ENCODE measurements around the gene SOX6.

Gene SOX6

DNA sequence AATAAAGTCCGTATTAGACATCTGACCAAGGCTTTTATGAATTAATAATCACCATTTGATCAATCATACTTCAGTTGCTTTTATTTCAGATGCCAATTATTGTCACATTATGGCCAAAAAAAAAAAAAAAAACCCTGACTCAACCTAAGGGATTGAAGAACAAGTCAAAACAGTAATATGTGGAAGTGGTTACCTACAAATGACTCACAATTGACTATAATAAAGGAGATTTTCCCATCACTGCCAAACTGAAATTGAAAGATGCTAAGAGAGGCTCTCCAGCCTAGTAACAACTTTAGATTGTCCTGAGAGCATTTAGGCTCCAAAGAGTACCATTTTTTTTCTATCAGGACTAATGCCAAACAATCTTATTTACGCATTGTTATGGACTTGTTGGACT, 35.2 kb downstream of the SOX6 start:
- no peak for DNase-seq (ENCODE audit: low read depth in 1 of 2, low spot score in 1 of 2)

DNA sequence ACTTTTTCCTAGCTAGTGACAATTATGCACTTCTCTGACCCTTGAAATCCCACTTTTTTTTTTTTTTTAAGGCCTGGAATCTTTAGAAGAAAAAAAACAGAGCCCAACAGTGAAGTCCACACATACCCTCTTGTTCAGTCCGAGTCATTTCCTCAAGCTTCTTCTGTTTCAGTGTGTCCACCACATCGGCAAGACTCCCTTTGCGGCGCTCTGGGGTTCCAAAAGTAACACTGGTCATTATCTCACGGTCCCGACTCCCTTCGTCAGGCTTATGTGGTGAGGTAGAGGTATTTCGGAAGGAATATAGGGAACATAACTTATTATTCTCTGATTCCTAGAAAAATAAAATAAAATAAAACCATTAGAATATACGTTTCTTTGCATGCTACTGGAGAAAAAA, 38.0 kb downstream of the SOX6 start:
- DNase-seq (ENCODE audit: low read depth in 1 of 2, low spot score in 1 of 2), result no peak

DNA sequence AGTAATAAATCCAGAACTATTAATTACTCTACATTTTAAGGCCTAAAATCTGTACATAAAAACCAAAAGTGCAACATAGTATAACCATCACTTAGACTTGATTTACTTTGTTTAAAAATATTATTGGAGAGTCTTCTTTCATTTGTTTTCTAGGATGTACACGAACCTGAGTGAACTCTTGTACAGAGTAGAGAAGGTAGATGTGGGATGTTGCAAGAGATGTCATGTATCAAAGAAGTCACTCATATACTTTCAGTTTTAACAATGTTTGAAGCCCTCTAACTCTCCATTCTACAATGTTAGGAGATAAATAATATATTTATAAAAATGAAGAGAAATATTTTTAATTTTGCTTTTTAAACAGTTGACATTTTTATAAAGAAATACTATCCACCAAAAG, 38.6 kb downstream of the SOX6 start:
- DNase-seq (ENCODE audit: low read depth in 1 of 2, low spot score in 1 of 2), result no peak

DNA sequence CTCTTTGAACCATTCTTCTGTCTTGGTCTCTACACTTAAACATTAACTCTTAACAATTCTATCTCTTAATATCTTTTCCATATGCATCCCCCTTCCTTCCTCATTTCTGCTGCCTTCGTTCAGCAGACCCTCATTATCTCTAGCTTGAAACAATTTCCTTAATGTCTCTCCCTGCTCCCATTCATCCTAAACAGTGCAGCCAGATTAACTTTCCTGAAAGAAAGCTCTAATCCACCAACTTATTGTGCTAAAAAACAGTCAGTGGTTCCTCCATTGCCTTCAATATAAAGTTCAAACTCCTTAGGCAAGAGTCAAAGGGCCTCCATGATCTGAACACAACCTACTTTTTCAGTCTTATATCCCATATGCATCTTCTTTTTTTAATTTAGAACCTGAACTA, 42.5 kb downstream of the SOX6 start:
- DNase-seq (ENCODE audit: low read depth in 1 of 2, low spot score in 1 of 2), result no peak

DNA sequence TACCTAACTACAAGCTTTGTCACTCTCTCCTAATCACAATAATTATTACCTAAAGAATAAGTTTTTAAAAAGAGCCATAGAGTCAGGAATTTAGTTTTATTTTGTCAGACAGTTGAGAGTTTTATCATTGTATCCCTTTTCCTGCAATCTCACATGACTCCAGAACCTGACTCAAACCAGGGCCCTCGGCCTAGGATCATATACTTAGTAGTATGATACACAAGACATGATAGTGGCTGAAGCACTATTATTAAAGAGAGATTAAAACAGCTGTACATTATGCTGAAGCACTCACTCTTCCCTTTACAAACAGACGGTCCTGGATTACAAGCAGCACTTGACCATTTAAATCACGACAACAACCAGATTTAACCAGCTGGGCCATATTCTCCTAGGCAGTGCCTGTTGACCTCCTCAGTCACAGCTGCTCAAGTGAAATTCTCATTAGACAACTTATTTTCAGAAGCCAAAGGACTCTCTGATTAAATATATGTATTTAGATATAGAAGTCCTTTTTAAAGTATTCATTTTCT, 44.0 kb downstream of the SOX6 start:
- no peak for DNase-seq (ENCODE audit: low read depth in 1 of 2, low spot score in 1 of 2)

DNA sequence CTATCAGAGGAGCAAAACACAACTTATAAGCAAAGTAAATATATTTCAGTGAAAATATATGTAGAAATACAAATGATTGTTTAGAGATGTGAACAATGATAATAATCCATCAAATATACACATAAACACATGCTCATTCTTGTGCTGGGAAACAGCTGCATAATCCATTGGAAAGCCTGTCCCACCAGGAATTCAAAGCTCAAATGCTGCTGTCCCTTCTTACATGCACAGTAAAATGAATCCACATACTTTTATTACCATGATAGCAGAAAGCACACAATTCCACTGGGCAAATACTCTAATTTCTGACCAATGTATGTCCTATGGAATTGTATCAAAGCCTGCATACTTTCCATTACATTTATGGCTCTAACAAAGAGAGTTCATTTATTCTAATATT, 44.5 kb downstream of the SOX6 start:
- no peak for DNase-seq (ENCODE audit: low read depth in 1 of 2, low spot score in 1 of 2)

DNA sequence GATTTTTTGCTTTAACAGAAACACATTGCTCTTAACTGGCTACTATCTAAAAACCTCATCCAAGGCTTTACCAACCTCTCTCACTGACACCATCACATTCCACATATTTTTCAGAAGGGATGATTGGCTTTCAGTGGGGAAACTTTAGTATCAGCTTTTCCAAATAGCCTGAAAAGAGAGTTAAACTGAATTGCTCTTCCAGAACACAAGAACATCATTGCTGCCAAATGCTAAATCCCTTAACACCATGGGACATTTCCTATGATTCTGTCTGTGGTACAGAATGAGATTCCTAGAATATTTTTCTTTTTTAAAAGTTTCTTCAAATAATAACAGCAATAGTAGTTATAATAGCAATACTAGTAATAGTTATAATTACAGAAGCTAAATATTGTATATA, 45.4 kb downstream of the SOX6 start:
- DNase-seq (ENCODE audit: low read depth in 1 of 2, low spot score in 1 of 2), result no peak

- no peak for DNase-seq (ENCODE audit: low read depth in 1 of 2, low spot score in 1 of 2)
Measured at GRCh38 chr11:16309226-16309625, 47.1 kb downstream of the SOX6 start.

- DNase-seq (ENCODE audit: low read depth in 1 of 2, low spot score in 1 of 2), result no peak
Measured at GRCh38 chr11:16301462-16301861, 54.9 kb downstream of the SOX6 start.

- no peak for DNase-seq (ENCODE audit: low read depth in 1 of 2, low spot score in 1 of 2)
Measured at GRCh38 chr11:16299884-16300782, 56.2 kb downstream of the SOX6 start.

DNA sequence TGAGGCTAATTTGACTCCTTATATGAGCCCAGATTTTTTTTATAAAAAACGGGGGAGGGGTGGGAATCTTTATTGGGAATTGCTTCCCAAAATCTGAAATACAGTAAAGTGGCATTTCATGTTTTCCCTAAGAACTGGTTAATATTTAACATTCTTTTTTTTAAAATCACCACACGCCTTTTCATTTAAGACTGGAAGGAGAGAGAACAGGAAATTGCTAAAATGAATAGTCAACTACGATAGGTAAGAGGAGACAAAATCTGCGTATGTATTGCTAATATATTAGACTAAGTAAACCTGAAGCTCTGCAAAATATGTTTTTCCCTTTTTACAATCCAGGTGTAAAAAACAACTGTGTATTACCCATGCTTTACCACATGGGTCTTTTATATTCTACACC, 57.0 kb downstream of the SOX6 start:
- no peak for DNase-seq (ENCODE audit: low read depth in 1 of 2, low spot score in 1 of 2)

DNA sequence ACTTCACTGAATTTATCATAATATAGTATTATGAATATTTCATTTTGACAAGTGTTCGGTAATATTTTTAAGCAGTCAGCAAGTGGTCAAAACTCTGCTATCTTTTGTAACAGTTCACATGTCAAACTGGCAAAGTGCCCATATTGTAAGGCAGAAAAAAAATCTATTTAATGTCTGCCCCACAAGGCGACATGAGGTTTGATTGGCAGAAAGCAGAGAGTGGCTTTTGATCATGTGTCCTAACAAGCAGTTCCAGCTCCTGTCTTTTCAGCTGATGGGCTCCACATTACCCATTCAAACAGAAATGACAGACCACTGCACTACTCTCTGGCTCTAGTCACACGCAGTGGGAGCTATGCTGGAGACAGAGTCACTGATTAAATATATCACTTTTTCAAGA, 59.0 kb downstream of the SOX6 start:
- DNase-seq (ENCODE audit: low read depth in 1 of 2, low spot score in 1 of 2), result no peak

- no peak for DNase-seq (ENCODE audit: low read depth in 1 of 2, low spot score in 1 of 2)
Measured at GRCh38 chr11:16296273-16296672, 60.1 kb downstream of the SOX6 start.

DNA sequence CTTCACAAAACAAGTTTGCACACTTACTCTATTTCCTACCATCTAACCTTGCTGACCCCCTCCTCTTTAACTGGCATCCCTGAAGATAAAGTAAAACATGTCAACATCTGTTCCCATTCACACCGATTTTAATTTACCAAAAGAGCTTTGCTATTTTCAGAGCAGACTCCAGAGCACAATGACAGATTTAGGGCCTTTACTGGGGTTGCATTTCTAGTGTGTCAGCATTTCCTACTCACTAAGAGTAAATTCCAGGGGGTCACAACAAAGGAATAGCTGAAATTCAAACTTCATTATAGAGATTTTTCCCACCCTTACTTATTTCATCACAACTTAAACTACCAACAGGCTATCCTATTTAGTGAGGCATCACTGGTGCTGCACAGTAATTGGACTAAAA, 60.8 kb downstream of the SOX6 start:
- no peak for DNase-seq (ENCODE audit: low read depth in 1 of 2, low spot score in 1 of 2)

- no peak for DNase-seq (ENCODE audit: low read depth in 1 of 2, low spot score in 1 of 2)
Measured at GRCh38 chr11:16293204-16293681, 63.1 kb downstream of the SOX6 start.

DNA sequence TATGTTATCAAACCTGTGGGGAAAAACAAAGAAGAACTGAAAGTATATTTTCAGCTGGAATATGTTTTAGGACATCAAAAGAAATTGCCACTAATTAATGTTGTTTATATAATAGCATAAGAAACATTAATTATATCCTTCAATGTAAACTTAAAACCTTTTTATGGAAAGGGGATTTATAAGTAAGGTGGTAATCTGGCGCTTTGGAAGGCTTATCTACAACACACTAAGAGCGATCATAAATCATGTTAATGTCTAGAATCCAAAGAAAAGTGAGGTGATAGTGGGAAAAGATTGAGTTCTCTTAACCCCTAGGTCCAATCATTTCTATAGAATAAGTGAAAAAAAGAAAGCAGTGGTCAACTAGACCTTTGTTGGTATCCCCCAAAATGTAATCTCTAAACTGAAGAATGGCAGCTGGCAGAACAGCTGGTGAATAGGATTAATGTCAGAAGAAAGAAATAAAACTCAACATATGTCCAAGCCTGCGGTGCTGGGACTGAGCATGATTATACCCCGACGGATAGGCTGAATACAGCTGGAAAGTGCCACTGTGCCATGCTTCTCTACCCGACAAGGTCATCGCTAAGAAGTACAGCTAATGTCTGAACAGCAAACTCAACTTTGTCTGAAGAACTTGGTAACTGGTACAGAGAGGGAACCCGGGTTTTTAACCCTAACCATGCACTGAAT, 64.0 kb downstream of the SOX6 start:
- no peak for DNase-seq (ENCODE audit: low read depth in 1 of 2, low spot score in 1 of 2)

GRCh38 chr11:16291729-16292128, 64.6 kb downstream of the SOX6 start:
- DNase-seq (ENCODE audit: low read depth in 1 of 2, low spot score in 1 of 2), result no peak

DNA sequence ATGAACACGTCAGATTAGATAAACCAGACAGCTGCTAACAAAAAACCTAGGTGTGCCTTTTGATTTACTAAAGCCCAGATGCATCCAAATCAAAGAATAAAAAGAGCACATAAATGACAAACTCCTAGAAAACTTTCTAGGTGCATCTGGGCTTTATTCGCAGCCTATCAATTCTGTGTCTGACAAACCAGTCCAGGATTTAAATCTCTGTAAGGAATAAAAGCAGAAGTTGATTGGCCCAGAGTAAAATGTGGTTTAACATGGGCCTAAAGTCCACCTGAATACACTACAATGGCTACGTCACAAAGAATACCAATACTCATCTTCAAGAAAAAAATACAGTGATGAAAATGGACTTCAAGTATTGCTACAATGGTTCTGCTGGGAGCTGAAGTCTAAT, 66.8 kb downstream of the SOX6 start:
- no peak for DNase-seq (ENCODE audit: low read depth in 1 of 2, low spot score in 1 of 2)

DNA sequence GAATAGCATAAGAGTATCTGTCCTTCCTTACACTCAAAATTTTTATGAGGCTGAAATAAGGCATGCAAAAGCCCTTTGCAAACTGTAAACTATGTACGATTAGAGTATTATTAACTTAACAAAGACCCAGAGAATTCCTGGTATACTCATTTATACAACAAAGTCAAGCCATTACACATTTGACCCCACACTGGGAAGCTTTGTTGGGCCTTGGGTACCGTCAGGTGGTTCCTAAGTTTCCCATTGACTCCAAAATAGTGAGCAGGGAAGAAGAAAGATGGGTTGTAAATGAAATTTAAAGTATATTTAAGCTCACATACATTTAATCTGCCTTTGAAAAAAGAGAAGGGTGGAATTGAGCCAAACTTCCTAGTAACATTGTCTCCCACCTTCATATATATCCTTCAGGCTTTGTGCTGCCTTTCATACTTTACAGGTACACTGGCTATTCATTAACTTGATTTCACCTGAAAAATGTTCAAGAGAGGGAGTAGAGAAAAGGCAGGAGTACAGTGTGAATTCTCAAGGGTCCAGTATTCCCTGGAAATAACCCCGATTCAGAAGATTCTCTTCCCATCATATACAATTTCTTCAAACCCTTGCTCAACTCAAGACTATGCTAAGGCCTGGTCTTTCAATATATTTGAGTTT, 68.6 kb downstream of the SOX6 start:
- DNase-seq (ENCODE audit: low read depth in 1 of 2, low spot score in 1 of 2), result no peak

GRCh38 chr11:16286095-16286494, 70.3 kb downstream of the SOX6 start:
- no peak for DNase-seq (ENCODE audit: low read depth in 1 of 2, low spot score in 1 of 2)

- no peak for DNase-seq (ENCODE audit: low read depth in 1 of 2, low spot score in 1 of 2)
Measured at GRCh38 chr11:16280256-16280682, 76.1 kb downstream of the SOX6 start.

- DNase-seq (ENCODE audit: low read depth in 1 of 2, low spot score in 1 of 2), result no peak
Measured at GRCh38 chr11:16279524-16279923, 76.8 kb downstream of the SOX6 start.
